ENCODE data around the gene EDAR. TPM values are rescaled to one million over a fixed set of nuclear protein-coding genes. Genes with fewer than 3 reads are reported as not detected.

The EDAR gene
- total RNA-seq, 1 donor from 2014 or later: 5.5 TPM

DNA sequence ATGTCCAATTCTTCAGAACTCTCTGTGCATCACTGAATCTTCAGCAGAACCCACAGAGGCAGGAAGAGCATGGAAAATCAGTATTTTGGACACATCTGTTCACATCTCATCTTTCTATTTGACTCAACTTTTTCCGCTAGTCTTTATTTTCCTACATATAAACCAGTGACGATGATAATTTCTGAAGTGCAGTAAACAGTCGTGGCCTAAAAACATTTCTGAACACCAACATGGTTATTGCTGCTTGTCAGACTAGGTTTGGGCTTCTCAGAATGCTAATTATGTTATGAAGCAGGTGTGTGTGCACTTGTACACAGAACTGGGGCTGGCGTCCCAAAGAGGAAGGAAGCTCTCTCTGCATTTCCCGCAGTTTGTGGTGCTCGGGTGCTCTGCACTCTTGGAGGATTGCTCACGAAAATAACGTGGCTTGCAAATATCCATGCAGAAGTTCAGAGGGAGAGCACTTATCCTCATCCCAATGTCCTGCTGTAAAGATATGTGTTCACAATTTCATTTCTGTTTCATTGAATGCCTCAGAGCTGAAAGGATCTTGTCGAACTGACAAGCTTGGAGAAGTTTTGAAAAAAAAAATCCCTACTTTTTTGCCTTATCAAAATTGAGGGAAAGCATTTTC, 50.8 kb downstream of the EDAR start:
- no peaks in the 10 kb centered on the region for H3K9me3 Mint-ChIP-seq
- no peaks in the 10 kb centered on the region for H3K36me3 Mint-ChIP-seq
- TF ChIP-seq, protein P1, sequence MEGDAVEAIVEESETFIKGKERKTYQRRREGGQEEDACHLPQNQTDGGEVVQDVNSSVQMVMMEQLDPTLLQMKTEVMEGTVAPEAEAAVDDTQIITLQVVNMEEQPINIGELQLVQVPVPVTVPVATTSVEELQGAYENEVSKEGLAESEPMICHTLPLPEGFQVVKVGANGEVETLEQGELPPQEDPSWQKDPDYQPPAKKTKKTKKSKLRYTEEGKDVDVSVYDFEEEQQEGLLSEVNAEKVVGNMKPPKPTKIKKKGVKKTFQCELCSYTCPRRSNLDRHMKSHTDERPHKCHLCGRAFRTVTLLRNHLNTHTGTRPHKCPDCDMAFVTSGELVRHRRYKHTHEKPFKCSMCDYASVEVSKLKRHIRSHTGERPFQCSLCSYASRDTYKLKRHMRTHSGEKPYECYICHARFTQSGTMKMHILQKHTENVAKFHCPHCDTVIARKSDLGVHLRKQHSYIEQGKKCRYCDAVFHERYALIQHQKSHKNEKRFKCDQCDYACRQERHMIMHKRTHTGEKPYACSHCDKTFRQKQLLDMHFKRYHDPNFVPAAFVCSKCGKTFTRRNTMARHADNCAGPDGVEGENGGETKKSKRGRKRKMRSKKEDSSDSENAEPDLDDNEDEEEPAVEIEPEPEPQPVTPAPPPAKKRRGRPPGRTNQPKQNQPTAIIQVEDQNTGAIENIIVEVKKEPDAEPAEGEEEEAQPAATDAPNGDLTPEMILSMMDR (IDR thresholded peaks at IDR 0.05; ENCODE audit: unreplicated experiment): no peak
- DNase-seq (ENCODE audit: low spot score in 2 of 2, unreplicated experiment in 2 of 2): no peak
- no peaks in the 10 kb centered on the region for H3K27me3 Mint-ChIP-seq (ENCODE audit: low read depth)
- H3K4me3 Mint-ChIP-seq: no peak overlapping the region
- peaks cover 56% of the 10 kb centered on the region for H3K4me1 Mint-ChIP-seq
- no peak overlapping the region for H3K27ac Mint-ChIP-seq

DNA sequence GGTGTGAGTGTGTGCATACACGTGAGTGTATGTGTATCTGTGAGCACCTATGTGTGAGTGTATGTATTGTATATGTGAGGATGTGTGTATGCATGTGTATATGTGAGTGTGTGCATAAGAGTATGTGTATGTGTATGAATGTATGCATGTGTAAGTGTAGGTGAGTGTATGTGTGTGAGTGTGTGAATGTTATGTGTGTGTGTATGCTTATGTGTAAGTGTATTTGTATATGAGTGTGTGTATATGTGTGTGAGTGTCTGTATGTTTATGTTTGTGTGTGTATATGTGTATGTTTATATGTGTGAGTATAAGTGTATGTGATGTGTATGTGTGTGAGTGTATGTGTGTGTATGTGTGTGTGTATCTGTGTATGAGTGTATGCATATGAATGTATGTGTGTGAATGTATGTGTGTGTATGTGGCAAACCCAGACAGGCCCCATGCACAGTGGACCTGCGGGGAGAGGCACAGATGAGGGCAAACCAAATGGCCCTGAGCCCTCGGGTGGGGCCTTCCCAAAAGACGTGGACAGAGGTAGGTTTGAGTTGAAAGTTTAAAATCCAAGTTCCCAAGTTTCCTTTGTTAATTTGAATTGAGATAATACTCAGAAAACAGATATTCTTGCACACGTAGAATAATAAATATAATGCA, 51.5 kb downstream of the EDAR start:
- Mint-ChIP-seq H3K27me3 (ENCODE audit: low read depth) (no peaks in the 10 kb centered on the region), H3K27ac (no peak overlapping the region)
- TF ChIP-seq, protein P1 (IDR thresholded peaks at IDR 0.05; ENCODE audit: unreplicated experiment): no peak

GRCh38 chr2:108936866-108937265, 52.2 kb downstream of the EDAR start:
- Mint-ChIP-seq H3K27me3 (ENCODE audit: low read depth) (no peaks in the 10 kb centered on the region), H3K4me3 (no peak overlapping the region), H3K36me3 (no peaks in the 10 kb centered on the region), H3K27ac (peak overlapping the region; percentile 79), H3K4me1 (peaks cover 54% of the 10 kb centered on the region), H3K9me3 (no peaks in the 10 kb centered on the region)
- TF ChIP-seq, protein P1 (IDR thresholded peaks at IDR 0.05; ENCODE audit: unreplicated experiment): no peak
- no peak for DNase-seq (ENCODE audit: low spot score in 2 of 2, unreplicated experiment in 2 of 2)

More for the DNA sequence above, 51.5 kb downstream of the EDAR start:
- no peaks in the 10 kb centered on the region for H3K9me3 Mint-ChIP-seq
- H3K36me3 Mint-ChIP-seq: no peaks in the 10 kb centered on the region
- H3K4me1 Mint-ChIP-seq: peaks cover 56% of the 10 kb centered on the region
- no peak for DNase-seq (ENCODE audit: low spot score in 2 of 2, unreplicated experiment in 2 of 2)
- H3K4me3 Mint-ChIP-seq: no peak overlapping the region

DNA sequence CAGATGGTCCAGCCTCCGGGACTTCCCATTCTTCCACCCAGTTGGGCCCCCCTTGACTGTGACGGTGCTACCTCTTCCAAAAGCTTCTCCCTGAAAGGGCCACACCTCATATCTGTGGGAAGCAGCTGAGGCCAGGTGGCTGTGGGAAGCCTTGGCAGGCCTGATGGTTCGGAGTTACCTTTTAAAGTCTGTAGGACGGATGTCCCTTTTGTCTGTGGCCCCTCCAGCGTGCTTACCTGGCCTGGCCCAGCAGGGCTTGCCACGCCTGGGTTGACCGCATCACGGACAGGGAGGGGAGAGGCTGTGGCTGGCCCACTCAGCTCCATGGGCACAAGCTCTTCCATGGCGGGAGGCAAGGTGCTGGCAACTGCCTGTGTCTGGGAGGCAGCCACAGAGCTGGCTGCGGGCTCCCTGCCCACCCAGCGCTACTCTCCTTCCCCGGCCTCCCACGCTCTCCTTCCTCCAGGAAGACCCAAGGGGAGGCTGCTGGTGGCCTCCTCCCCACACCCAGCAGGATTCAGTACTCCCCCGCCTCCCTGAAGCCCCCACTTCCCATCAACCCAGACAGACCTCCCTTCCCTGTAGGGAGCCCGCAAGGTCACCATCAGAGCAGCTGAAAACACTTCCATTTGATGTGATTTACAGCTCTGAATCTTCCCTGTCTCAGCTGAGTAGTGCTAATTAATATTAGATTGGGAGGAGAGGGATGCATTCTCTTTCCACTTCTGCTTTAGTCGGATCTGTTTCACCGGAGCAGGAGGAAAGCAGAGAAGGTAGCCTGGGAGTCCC, 52.8 kb downstream of the EDAR start:
- Mint-ChIP-seq H3K27me3 (ENCODE audit: low read depth) (no peaks in the 10 kb centered on the region), H3K36me3 (no peaks in the 10 kb centered on the region), H3K9me3 (no peaks in the 10 kb centered on the region), H3K4me1 (peaks cover 60% of the 10 kb centered on the region), H3K4me3 (no peak overlapping the region), H3K27ac (peak overlapping the region; percentile 79)
- DNase-seq (ENCODE audit: low spot score in 2 of 2, unreplicated experiment in 2 of 2): no peak
- TF ChIP-seq, protein P1 (IDR thresholded peaks at IDR 0.05; ENCODE audit: unreplicated experiment): no peak

DNA sequence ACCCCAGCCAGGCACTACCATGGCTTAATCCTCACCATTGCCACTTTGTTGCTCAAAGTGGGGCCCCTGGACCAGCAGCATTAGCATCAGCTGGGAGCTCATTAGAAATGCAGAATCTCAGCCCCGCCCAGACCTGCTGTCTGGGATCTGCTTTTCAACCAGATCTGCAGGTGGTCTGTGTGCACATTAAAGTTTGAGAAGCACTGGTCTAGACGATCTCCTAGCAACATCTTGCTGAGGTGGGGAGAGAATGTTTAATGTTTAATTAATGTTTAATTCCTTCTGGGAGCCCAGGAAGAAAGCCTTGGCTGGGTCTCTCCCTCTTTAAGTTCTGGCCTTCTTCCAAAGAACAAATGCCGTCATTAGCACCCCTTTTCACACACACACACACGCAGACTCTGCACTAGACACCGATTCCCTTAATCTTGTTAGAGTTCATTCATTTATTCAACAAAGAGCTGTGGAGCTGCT, 53.7 kb downstream of the EDAR start:
- TF ChIP-seq, protein P1 (IDR thresholded peaks at IDR 0.05; ENCODE audit: unreplicated experiment): no peak
- Mint-ChIP-seq H3K4me3 (no peak overlapping the region), H3K27me3 (ENCODE audit: low read depth) (no peaks in the 10 kb centered on the region), H3K9me3 (no peaks in the 10 kb centered on the region), H3K36me3 (no peaks in the 10 kb centered on the region), H3K4me1 (peaks cover 60% of the 10 kb centered on the region), H3K27ac (peak overlapping the region; percentile 87)
- DNase-seq (ENCODE audit: low spot score in 2 of 2, unreplicated experiment in 2 of 2): no peak

Measured in mesothelial cell of epicardium (in vitro differentiated cells).